GM12878 (cell line): ENCODE measurements around the gene SYMPK. TPM values are rescaled to one million over a fixed set of nuclear protein-coding genes. Genes with fewer than 3 reads are reported as not detected.

Experiments used
- ATAC-seq: fragments of 200-7000 bp; cut with Tn5 transposase; 3 replicates; pipeline ENCODE4 v1.9.1; 2020; ENCODE audit warnings: mild to moderate bottlenecking, moderate library complexity
- BruUV-seq: library from RNA; stranded (reverse); fragments of 400-500 nt; replicated peaks from 2 replicates; lab custom pipeline; 2021; lab: Mats Ljungman, UMichigan
- CTCF ChIA-PET: fragments of 300-600 bp; sonication (Branson Sonifier 250); formaldehyde crosslinking; extraction: SDS; loops from one replicate; lab custom pipeline; 2021; ENCODE audit warnings: inconsistent platforms; lab: Yijun Ruan, JAX
- POLR2A ChIA-PET: fragments of 350-600 bp; formaldehyde crosslinking; extraction: SDS; loops from one replicate; lab custom pipeline; 2021; ENCODE audit warnings: inconsistent platforms; lab: Charles Lee
- RAD21 ChIA-PET: fragments of 300-600 bp; sonication (Branson Sonifier 250); formaldehyde crosslinking; loops from one replicate; lab custom pipeline; 2023; ENCODE audit warnings: antibody characterized with exemption; ENCODE audit not compliant: unreplicated experiment; lab: Charles Lee
- SMC1A ChIA-PET: fragments of 300-600 bp; sonication (Branson Sonifier 250); formaldehyde crosslinking; loops from one replicate; lab custom pipeline; 2023; ENCODE audit not compliant: unreplicated experiment, uncharacterized antibody; lab: Charles Lee
- DNase-seq: peaks from one replicate; pipeline ENCODE4 v3.0.0-alpha.2; 2011; ENCODE audit warnings: low read depth, low spot score
- FAIRE-seq: peaks from 3 replicates; lab custom pipeline; 2011; peaks lifted over from hg19 to GRCh38; lab: Jason Lieb, UNC
- H2AFZ ChIP-seq: 2 replicates; pipeline ENCODE4 v1.6.0; 2011; ENCODE audit warnings: low read depth, low read length, control low read depth; ENCODE audit not compliant: control insufficient read depth
- H3K27ac ChIP-seq: 2 replicates; pipeline ENCODE4 v1.5.1; 2011; ENCODE audit warnings: control low read depth; ENCODE audit not compliant: control insufficient read depth, insufficient read depth
- H3K27me3 ChIP-seq, 2 experiments: replicated peaks in 1 of 2; 2 replicates each; pipeline versions ENCODE4 v1.6.0 to v1.6.1; 2011; ENCODE audit warnings: low read length in 1 of 2; ENCODE audit not compliant: control insufficient read depth in 2 of 2, insufficient read depth in 2 of 2
- H3K36me3 ChIP-seq, 2 experiments: 2 replicates each; pipeline ENCODE4 v1.5.1; 2011; ENCODE audit warnings: low read length in 1 of 2; ENCODE audit not compliant: control insufficient read depth in 2 of 2, insufficient read depth in 2 of 2
- H3K4me1 ChIP-seq: 2 replicates; pipeline ENCODE4 v1.6.1; 2011; ENCODE audit warnings: mild to moderate bottlenecking, low read length, moderate library complexity, mixed read lengths; ENCODE audit not compliant: control insufficient read depth, insufficient read depth
- H3K4me2 ChIP-seq: 2 replicates; pipeline ENCODE4 v1.6.0; 2011; ENCODE audit warnings: control low read depth; ENCODE audit not compliant: control insufficient read depth, insufficient read depth
- H3K4me3 ChIP-seq: fragments of 200-600 bp; sonication (generic); 2 replicates; pipeline ENCODE4 v1.5.1; 2016
- H3K79me2 ChIP-seq: 2 replicates; pipeline ENCODE4 v1.6.0; 2011; ENCODE audit warnings: low read length; ENCODE audit not compliant: control insufficient read depth, insufficient read depth
- H3K9ac ChIP-seq: 2 replicates; pipeline ENCODE4 v1.8.0; 2011; ENCODE audit warnings: low read length, control low read depth, mixed read lengths; ENCODE audit not compliant: control insufficient read depth, insufficient read depth
- H3K9me3 ChIP-seq: replicated peaks from 3 replicates; pipeline ENCODE4 v1.5.1; 2011; ENCODE audit warnings: mild to moderate bottlenecking, low read length; ENCODE audit not compliant: control insufficient read depth, insufficient read depth
- H4K20me1 ChIP-seq: 2 replicates; pipeline ENCODE4 v1.6.0; 2011; ENCODE audit not compliant: control insufficient read depth, insufficient read depth
- BCL11A ChIP-seq: IDR thresholded peaks from 2 replicates; pipeline ENCODE4 v1.6.1; 2011; ENCODE audit warnings: low read depth, low read length
- BMI1 ChIP-seq: fragments of 450-650 bp; IDR thresholded peaks from 2 replicates; pipeline ENCODE4 v1.6.1; 2016; ENCODE audit warnings: mild to moderate bottlenecking, moderate library complexity, borderline replicate concordance
- CEBPB ChIP-seq, 2 experiments: fragments of 150-350 bp in 1 of 2; IDR thresholded peaks; 2 replicates each; pipeline ENCODE4 v1.6.1; 2012 to 2014; ENCODE audit warnings: low read depth in 2 of 2, low read length in 2 of 2, borderline replicate concordance in 1 of 2, inconsistent platforms in 1 of 2
- CHD1 ChIP-seq: IDR thresholded peaks from 2 replicates; pipeline ENCODE4 v1.6.1; 2012; ENCODE audit warnings: low read depth, low read length, improper control_type of control experiment
- IKZF1 ChIP-seq: fragments of 450-650 bp; conservative IDR thresholded peaks from 2 replicates; pipeline ENCODE4 v1.6.1; 2017; ENCODE audit warnings: antibody characterized with exemption, mild to moderate bottlenecking
- IRF5 ChIP-seq: fragments of 450-650 bp; IDR thresholded peaks from 2 replicates; pipeline ENCODE4 v1.6.1; 2017; ENCODE audit warnings: borderline replicate concordance
- MYB ChIP-seq: fragments of 150-350 bp; IDR thresholded peaks from 2 replicates; pipeline ENCODE4 v1.6.1; 2014; ENCODE audit warnings: mild to moderate bottlenecking, low read depth, low read length, borderline replicate concordance
- MYC ChIP-seq: IDR thresholded peaks from 2 replicates; pipeline ENCODE4 v1.6.1; 2011; ENCODE audit warnings: mild to moderate bottlenecking, low read length, moderate library complexity, inconsistent platforms; ENCODE audit not compliant: insufficient read depth, insufficient replicate concordance, insufficient read length, severe bottlenecking
- NR2F1 ChIP-seq: fragments of 450-650 bp; conservative IDR thresholded peaks from 2 replicates; pipeline ENCODE4 v1.6.1; 2017; ENCODE audit warnings: mild to moderate bottlenecking
- PAX5 ChIP-seq: IDR thresholded peaks from 2 replicates; pipeline ENCODE4 v1.6.1; 2011; ENCODE audit warnings: low read depth, low read length, borderline replicate concordance
- SREBF1 ChIP-seq: IDR thresholded peaks from 2 replicates; pipeline ENCODE4 v1.6.1; 2012; ENCODE audit warnings: mild to moderate bottlenecking, low read length
- SRF ChIP-seq, 2 experiments: IDR thresholded peaks; 2 replicates each; pipeline ENCODE4 v1.6.1; 2011; ENCODE audit warnings: low read depth in 2 of 2, low read length in 2 of 2, mild to moderate bottlenecking in 1 of 2, moderate library complexity in 1 of 2
- STAT1 ChIP-seq: fragments of 450-650 bp; conservative IDR thresholded peaks from 2 replicates; pipeline ENCODE4 v1.6.1; 2014; ENCODE audit warnings: antibody characterized with exemption, mild to moderate bottlenecking
- WGBS: methylation state at CpG from one replicate; pipeline ENCODE4 v1.1.6; 2016; ENCODE audit warnings: low lambda C conversion rate; ENCODE audit not compliant: insufficient replicate concordance, insufficient coverage; ENCODE audit errors: missing lambda C conversion rate; 5-methylcytosine and 5-hydroxymethylcytosine counted together
- in situ Hi-C: fragments of 300-500 bp; cut with MboI; formaldehyde crosslinking; loops from 9 replicates; pipeline ENCODE4 v1.14.3; 2018; ENCODE audit warnings: mixed read lengths
- intact Hi-C: fragments of 100-400 bp; cut with micrococcal nuclease; formaldehyde crosslinking; loops from one replicate; pipeline ENCODE4 v1.14.2; 2022; ENCODE audit not compliant: unreplicated experiment
- polyA plus RNA-seq, 11 experiments: library from polyadenylated mRNA; depleted of rRNA in 4 of 11; unstranded in 6 of 11; stranded (reverse) in 5 of 11; fragments of >200 nt; fragmentation: Nextera tagmentation in 4 of 11; fragmentation: Illumina TruSeq in 1 of 11; extraction: Ambion mirVana in 4 of 11; extraction: Trizol in 1 of 11; gene quantifications; 1 replicate in 1 of 11; 2 replicates in 10 of 11; pipeline versions ENCODE4 v1.2.1 to v1.2.3, GENCODE V29; 2011 to 2016; ENCODE audit warnings: inconsistent platforms in 2 of 11, missing spikeins in 2 of 11, low read depth in 1 of 11
- total RNA-seq, 4 experiments: library from RNA; depleted of rRNA in 3 of 4; stranded (reverse); fragments of >200 nt in 3 of 4; fragmentation: Illumina TruSeq in 1 of 4; extraction: Trizol in 1 of 4; gene quantifications; 2 replicates each; pipeline versions ENCODE4 v1.2.1 to v1.2.3, GENCODE V29; 2013 to 2021

The SYMPK gene
- total and polyA plus RNA-seq, 10 of the 15 experiments (the other 5 are each of a cell fraction or from before 2014, with no cell fraction given) = 0.49 to 109 (median 42.5) TPM

GRCh38 chr19:45794627-45795026 lies 68.3 kb downstream of the SYMPK start:
- no peak overlapping the region for H3K4me2 ChIP-seq
- FAIRE-seq = no peak
- intact Hi-C loops = no loop called here
- ChIA-PET SMC1A (interaction anchor here (0.9 kb wide), 1 partner anchor 25 kb away, joined by 3 read pairs; no protein-coding TSS in a partner anchor), CTCF (interaction anchor here (0.6 to 2.0 kb wide), 6 partner anchors 12 to 106 kb away, joined by 3 to 14 read pairs (median 4); partner anchors contain the start of genes DMPK, FBXO46 and SIX5), RAD21 (interaction anchor here (1.5 kb wide), 1 partner anchor 26 kb away, joined by 4 read pairs; the partner anchor contains the start of gene SIX5), POLR2A (interaction anchor here (0.6 to 1.0 kb wide), 3 partner anchors 21 to 87 kb away, joined by 3 read pairs; partner anchors contain the start of gene SIX5)
- H3K9me3 ChIP-seq = no peaks in the 10 kb centered on the region
- BruUV-seq = no TSS peak
- peaks cover 19% of the 10 kb centered on the region for H3K79me2 ChIP-seq
- no peaks in the 10 kb centered on the region for H4K20me1 ChIP-seq
- TF ChIP-seq BCL11A = no peak
- no peak for TF ChIP-seq PAX5
- TF ChIP-seq STAT1 = no peak
- no peak for TF ChIP-seq CEBPB (IDR thresholded peaks at IDR 0.05; ENCODE audit: borderline replicate concordance in 1 of 2, low read depth in 2 of 2, low read length in 2 of 2)
- no peak for TF ChIP-seq SREBF1
- TF ChIP-seq MYB = no peak
- TF ChIP-seq IKZF1 = no peak
- no peak for TF ChIP-seq BMI1
- no peak for TF ChIP-seq SRF (IDR thresholded peaks at IDR 0.05; ENCODE audit: low read depth in 2 of 2, low read length in 2 of 2)
- TF ChIP-seq IRF5 = no peak
- TF ChIP-seq NR2F1 = no peak
- TF ChIP-seq MYC = no peak
- no peak for TF ChIP-seq CHD1
- DNase-seq = no peak
- ATAC-seq = no peak
- WGBS = 48% methylated on average over 2 of the region's 2 CpGs
- no peak overlapping the region for H2AFZ ChIP-seq
- H3K27ac ChIP-seq = no peak overlapping the region
- H3K27me3 ChIP-seq = no peaks in the 10 kb centered on the region
- H3K4me3 ChIP-seq = no peak overlapping the region
- no peak overlapping the region for H3K9ac ChIP-seq
- in situ Hi-C loops = no loop called here
- H3K36me3 ChIP-seq = peaks cover 0 to under 1% of the 10 kb centered on the region in 2 experiments; a peak in 1 of 4 replicates
- H3K4me1 ChIP-seq = peaks cover 17% of the 10 kb centered on the region
